ENCODE results near the gene CLPSL1.

Gene CLPSL1

DNA sequence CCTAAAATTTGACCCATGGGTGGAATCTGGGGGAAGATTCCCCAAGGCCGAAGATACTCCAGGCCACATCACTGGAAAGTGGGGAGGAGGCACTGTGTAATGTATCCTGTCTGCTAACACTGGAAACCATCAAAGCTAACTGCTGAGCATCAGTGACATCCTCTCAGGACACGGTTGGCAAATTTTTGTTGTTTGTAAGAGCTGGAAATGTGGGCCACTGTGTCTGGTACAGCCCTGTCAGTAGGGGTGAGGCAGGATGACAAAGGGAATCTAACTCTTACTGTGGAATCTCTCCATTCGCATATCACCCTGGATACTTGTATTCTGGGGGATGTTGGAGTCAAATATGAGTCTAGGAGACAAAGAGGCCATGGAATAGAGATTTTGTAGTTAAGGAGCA, 21.4 kb upstream of the CLPSL1 start:
- no peak for DNase-seq (ENCODE audit: low read depth)

GRCh38 chr6:35765739-35766138, 15.1 kb upstream of the CLPSL1 start:
- no peak for DNase-seq (ENCODE audit: low read depth)

DNA sequence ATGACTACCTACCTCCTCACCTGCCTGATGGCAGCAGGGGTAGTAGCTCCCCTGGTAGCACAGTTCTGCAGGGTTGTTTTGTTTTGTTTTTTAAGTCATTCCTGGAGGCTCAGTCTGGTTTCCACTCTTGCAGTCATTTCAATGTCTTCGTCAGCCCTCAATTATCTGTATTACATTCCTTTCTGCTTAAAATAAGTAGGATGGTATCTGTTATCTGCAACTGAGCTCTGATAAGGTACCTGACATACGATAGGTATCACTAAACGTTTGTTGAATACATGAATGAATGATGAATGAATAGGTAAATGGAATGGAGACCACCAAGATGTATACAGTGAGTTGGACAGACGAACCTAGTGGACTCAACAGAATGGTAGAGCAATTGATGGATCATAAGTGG, 11.6 kb upstream of the CLPSL1 start:
- DNase-seq (ENCODE audit: low read depth) = no peak

- DNase-seq (ENCODE audit: low read depth) = no peak
These were observed 9.5 kb upstream of the CLPSL1 start for GRCh38 chr6:35771343-35771627.

DNA sequence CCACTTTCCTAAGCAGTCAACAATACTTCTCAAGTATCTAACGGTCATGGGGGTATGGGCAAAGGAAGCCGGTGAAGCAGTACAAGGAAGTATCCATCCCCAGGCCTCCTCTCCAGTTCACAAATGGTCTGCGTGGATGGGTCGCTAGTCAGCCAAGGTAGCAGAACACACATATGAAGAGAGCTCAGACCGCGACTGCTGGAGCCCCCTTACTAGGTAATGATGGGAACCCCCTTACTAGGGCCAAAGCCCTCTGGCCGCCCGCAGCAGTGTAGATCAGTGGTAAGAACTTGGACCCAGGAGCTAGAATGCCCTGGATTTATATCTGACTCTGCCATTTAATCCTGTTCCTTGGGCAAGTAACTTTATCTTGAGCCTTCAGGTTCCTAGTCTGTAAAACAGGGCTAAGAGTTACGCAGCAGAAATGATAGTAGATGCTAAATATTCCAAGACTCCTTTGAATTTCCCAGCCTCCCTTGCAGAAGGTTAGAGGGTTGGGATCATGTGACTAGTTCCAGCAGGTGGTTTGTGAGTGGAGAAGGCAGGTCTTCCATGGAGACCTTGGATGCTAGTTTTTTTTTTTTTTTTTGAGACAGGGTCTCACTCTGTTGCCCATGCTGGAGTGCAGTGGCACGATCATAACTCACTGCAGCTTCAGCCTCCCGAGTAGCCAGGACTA, 6.6 kb upstream of the CLPSL1 start:
- no peak for DNase-seq (ENCODE audit: low read depth)

DNA sequence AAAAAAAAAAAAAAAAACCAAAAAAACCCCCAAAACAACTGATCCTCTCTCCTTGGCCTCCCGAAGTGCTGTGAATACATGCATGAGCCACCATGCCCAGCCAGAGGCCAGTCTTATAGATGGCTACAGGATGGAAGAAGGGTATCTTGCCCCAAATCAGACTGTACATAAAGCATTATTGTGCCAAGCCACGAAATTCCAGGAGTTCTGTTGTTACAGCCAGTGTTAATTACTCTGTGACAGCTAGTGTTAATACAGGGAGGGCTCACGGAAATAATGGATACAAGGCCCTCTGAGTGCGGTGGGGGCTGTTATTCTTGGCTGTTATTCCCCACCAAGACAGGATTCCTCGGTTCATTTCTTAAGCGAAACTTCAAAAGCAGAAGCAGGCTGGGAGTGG, 5.8 kb upstream of the CLPSL1 start:
- DNase-seq (ENCODE audit: low read depth) = no peak

GRCh38 chr6:35776364-35777215, 4.2 kb upstream of the CLPSL1 start, which contains the start of gene CLPSL2:
TSS of gene CLPSL2 (plus strand) at chr6:35776598. CDS start at chr6:35776619, 21 bp downstream.
- DNase-seq (ENCODE audit: low read depth) = no peak

DNA sequence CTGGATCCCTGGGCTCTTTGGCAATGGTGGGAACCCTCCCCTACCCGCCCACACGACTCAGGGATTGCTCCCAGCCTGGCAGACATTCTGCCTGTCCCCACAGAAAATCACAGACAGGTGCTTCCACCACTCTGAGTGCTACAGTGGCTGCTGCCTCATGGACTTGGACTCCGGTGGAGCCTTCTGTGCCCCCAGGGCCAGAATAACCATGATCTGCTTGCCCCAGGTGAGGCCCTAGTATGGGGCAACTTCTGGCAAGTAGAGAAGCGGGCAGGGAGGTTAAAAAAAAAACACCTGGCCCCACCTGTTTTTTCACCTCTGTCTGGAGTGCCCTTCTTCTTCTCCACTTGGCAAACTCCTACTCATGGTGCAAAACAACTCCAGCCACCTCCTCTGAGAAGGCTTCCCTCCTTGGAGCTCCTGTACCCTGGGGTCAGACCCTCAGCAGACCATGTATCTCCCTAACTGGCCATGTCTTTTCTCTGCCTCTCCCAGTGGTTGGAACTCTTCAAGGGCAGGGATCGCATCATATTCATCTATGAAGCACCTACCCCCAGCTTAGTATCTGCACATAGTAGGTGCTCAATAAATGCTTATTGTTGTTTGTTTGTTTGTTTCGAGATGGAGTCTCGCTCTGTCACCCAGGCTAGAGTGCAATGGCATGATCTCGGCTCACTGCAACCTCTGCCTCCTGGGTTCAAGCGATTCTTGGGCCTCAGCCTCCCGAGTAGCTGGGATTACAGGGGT, 3.3 kb upstream of the CLPSL1 start:
- DNase-seq (ENCODE audit: low read depth) = no peak

- no peak for DNase-seq (ENCODE audit: low read depth)
These were observed 2.4 kb upstream of the CLPSL1 start for GRCh38 chr6:35778437-35778836.

GRCh38 chr6:35781290-35781689, 471 bp downstream of the CLPSL1 start:
- no peak for DNase-seq (ENCODE audit: low read depth)

DNA sequence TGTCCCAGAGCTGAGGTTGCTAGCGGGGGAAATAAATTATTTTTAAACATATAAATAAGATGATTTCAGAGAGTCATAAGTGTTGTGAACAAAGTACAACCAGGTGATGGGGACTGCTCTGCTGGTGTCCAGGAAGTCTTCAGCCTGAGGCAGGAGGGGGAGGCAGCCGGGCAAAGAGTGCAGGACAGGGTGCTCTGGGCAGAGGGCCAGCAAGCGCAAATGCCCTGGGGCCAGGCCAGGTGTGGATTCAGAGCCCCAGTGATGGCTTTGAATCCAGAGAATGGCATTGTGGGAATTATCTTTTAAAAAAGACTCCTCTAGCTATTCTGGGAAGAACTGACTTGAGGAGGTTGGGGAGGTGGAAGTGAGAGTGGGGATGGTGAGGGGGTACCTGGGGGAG, 1.6 kb downstream of the CLPSL1 start:
- DNase-seq (ENCODE audit: low read depth) = no peak

DNA sequence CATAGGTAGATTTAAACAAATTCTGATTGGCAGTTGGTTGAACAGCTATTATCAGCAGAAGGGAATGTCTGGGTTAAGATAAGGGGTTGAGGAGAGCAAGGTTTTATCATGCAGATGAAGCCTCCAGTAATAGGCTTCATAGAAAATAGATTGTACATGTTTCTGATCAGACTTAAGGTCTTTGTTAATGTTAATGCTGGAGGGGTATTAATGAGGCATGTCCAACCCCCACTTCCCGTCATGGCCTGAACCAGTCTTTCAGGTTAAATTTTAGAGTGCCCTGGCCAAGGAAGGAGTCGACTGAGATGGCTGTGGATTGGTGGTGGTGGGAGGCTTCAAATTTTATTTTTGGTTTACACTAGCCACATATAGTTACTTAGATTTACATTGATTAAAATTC, 3.4 kb downstream of the CLPSL1 start:
- no peak for DNase-seq (ENCODE audit: low read depth)

- no peak for DNase-seq (ENCODE audit: low read depth)
These were observed 5.5 kb downstream of the CLPSL1 start for GRCh38 chr6:35786272-35786671.

DNA sequence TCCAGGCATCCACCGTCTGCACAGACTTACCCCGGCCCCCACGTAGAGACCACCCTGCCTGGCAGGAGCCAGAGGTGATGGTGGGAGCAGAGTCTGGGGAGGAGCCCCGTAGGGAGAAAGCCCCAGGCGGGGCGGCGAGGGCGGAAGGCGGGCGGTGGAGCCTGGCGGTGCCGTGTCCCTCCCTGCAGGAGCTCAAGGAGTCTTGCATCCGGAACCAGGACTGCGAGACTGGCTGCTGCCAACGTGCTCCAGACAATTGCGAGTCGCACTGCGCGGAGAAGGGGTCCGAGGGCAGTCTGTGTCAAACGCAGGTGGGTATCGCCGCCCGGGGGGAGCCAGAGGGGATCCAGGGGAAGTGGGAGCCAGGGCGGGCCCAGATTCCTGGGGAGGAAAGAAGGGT, 6.0 kb downstream of the CLPSL1 start:
- no peak for DNase-seq (ENCODE audit: low read depth)

- DNase-seq (ENCODE audit: low read depth) = no peak
These were observed 6.7 kb downstream of the CLPSL1 start for GRCh38 chr6:35787266-35788218.

DNA sequence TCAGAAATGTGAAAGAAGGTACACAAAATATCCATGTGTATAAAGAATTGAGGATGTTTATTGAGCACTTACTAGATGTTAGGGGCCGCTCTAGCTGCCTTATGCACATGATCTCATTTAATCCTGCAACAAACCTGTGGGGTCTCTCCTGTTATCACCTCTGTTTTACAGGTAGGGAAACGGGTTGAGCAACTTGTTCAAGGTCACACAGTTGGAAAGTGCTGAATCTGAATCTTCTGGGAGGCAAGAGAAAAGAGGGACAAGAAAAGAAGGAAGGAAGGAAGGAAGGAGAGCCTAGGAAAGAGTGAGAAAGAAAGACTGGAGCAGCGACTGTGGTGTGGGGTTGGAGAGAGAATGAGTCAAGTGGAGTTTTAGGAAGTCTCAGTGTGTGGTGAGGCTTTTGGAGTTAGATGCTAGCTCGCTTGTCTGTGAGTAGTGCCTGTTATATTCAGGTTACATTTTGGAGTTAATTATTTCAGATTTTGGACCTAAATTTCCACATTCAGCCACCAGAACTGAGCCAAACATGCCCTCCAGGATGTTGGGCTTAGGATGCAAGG, 7.7 kb downstream of the CLPSL1 start:
- no peak for DNase-seq (ENCODE audit: low read depth)

GRCh38 chr6:35790683-35791082, 9.9 kb downstream of the CLPSL1 start:
- DNase-seq (ENCODE audit: low read depth) = no peak

DNA sequence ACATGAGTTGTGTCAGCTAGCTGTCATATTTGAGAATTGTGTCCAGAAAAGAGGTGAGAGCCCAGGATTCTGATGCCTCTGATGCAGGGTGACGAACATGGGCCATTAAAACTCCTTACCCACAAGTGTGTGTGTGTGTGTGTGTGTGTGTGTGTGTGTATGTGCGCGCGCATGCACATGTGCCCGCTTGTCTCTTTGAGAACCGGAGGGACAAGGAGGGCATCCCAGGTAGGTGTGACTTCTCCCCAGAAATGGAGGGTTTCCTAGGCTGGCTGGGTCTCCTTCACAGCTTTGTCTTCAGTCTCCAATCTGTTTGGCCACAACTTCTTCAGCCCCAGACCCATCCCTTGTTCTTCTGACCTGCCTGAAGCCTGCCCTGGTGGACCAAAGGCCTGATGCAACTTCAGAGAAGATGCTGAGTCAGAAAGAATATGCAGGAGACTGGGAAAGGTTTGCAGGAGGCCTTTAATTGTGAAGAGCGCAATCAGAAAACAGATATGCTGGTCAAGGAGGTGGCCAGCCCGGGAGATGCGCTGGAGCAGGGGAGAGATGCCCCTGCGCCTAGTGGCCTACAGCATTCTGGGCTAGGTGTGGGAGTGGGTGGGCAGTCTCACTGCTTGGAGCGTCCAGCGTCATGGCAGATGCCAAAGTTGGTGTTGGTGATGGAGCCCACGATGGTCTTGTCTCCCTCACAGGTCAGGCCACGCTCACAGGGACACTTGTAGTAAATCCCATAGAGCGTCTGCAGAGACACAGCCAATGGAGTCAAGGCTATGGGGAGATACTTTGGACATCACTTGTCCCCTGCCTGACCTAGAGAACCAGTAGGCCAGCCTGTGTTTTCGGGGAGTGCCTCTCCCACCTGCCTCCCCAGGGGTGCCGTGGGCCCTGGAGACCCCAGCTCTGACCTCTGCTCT, 14.0 kb downstream of the CLPSL1 start:
- DNase-seq (ENCODE audit: low read depth) = no peak

- no peak for DNase-seq (ENCODE audit: low read depth)
These were observed 14.7 kb downstream of the CLPSL1 start for GRCh38 chr6:35795453-35796071.

- DNase-seq (ENCODE audit: low read depth) = no peak
These were observed 15.4 kb downstream of the CLPSL1 start for GRCh38 chr6:35796236-35796635.
